ENCODE measurements around the gene TTC32.

Gene TTC32

GRCh38 chr2:19871836-19872235 is 29.9 kb downstream of the TTC32 start:
- no peaks in the 10 kb centered on the region for H3K36me3 ChIP-seq (ENCODE audit: control insufficient read depth in 1 of 2, insufficient read depth in 2 of 2, low read length in 2 of 2)
- H3K27me3 ChIP-seq (ENCODE audit: low read depth, low read length): no peaks in the 10 kb centered on the region
- H3K27ac ChIP-seq (ENCODE audit: low read length): no peak overlapping the region
- H3K4me3 ChIP-seq (ENCODE audit: low read depth in 1 of 2, low read length in 2 of 2): no peak overlapping the region
- H3K4me1 ChIP-seq (ENCODE audit: control insufficient read depth in 1 of 2, insufficient read depth in 2 of 2, low read length in 2 of 2): peaks cover 0 to 5% of the 10 kb centered on the region in 2 donors
- no peaks in the 10 kb centered on the region for H3K9me3 ChIP-seq (ENCODE audit: control insufficient read depth in 1 of 2, low read length in 2 of 2)

- Histone ChIP-seq H3K27me3 (ENCODE audit: low read depth, low read length) (no peaks in the 10 kb centered on the region), H3K27ac (ENCODE audit: low read length) (no peak overlapping the region), H3K4me1 (ENCODE audit: control insufficient read depth in 1 of 2, insufficient read depth in 2 of 2, low read length in 2 of 2) (peaks cover 0 to 5% of the 10 kb centered on the region in 2 donors), H3K36me3 (ENCODE audit: control insufficient read depth in 1 of 2, insufficient read depth in 2 of 2, low read length in 2 of 2) (no peaks in the 10 kb centered on the region), H3K9me3 (ENCODE audit: control insufficient read depth in 1 of 2, low read length in 2 of 2) (no peaks in the 10 kb centered on the region), H3K4me3 (ENCODE audit: low read depth in 1 of 2, low read length in 2 of 2) (no peak overlapping the region)
Observed at GRCh38 chr2:19870792-19871191, 31.0 kb downstream of the TTC32 start.

- peaks cover 0 to 5% of the 10 kb centered on the region in 2 donors for H3K4me1 ChIP-seq (ENCODE audit: control insufficient read depth in 1 of 2, insufficient read depth in 2 of 2, low read length in 2 of 2)
- H3K4me3 ChIP-seq (ENCODE audit: low read depth in 1 of 2, low read length in 2 of 2): peak overlapping the region; percentile 44 to 72
- no peaks in the 10 kb centered on the region for H3K36me3 ChIP-seq (ENCODE audit: control insufficient read depth in 1 of 2, insufficient read depth in 2 of 2, low read length in 2 of 2)
- no peaks in the 10 kb centered on the region for H3K27me3 ChIP-seq (ENCODE audit: low read depth, low read length)
- no peak overlapping the region for H3K27ac ChIP-seq (ENCODE audit: low read length)
- H3K9me3 ChIP-seq (ENCODE audit: control insufficient read depth in 1 of 2, low read length in 2 of 2): no peaks in the 10 kb centered on the region
Observed at GRCh38 chr2:19868701-19869580, 32.8 kb downstream of the TTC32 start.

GRCh38 chr2:19868224-19868623 is 33.6 kb downstream of the TTC32 start:
- Histone ChIP-seq H3K9me3 (ENCODE audit: control insufficient read depth in 1 of 2, low read length in 2 of 2) (no peaks in the 10 kb centered on the region), H3K4me3 (ENCODE audit: low read depth in 1 of 2, low read length in 2 of 2) (peak overlapping the region; percentile 44 to 72), H3K27me3 (ENCODE audit: low read depth, low read length) (no peaks in the 10 kb centered on the region), H3K27ac (ENCODE audit: low read length) (no peak overlapping the region), H3K36me3 (ENCODE audit: control insufficient read depth in 1 of 2, insufficient read depth in 2 of 2, low read length in 2 of 2) (no peaks in the 10 kb centered on the region), H3K4me1 (ENCODE audit: control insufficient read depth in 1 of 2, insufficient read depth in 2 of 2, low read length in 2 of 2) (peaks cover 3 to 11% of the 10 kb centered on the region in 2 donors)

GRCh38 chr2:19866771-19867170 is 35.0 kb downstream of the TTC32 start:
- no peaks in the 10 kb centered on the region for H3K27me3 ChIP-seq (ENCODE audit: low read depth, low read length)
- H3K4me1 ChIP-seq (ENCODE audit: control insufficient read depth in 1 of 2, insufficient read depth in 2 of 2, low read length in 2 of 2): peaks cover 3 to 11% of the 10 kb centered on the region in 2 donors
- H3K36me3 ChIP-seq (ENCODE audit: control insufficient read depth in 1 of 2, insufficient read depth in 2 of 2, low read length in 2 of 2): no peaks in the 10 kb centered on the region
- no peak overlapping the region for H3K27ac ChIP-seq (ENCODE audit: low read length)
- H3K9me3 ChIP-seq (ENCODE audit: control insufficient read depth in 1 of 2, low read length in 2 of 2): no peaks in the 10 kb centered on the region
- no peak overlapping the region for H3K4me3 ChIP-seq (ENCODE audit: low read depth in 1 of 2, low read length in 2 of 2)

GRCh38 chr2:19865151-19865550 is 36.6 kb downstream of the TTC32 start:
- H3K4me3 ChIP-seq (ENCODE audit: low read depth in 1 of 2, low read length in 2 of 2): no peak overlapping the region
- peaks cover 3 to 11% of the 10 kb centered on the region in 2 donors for H3K4me1 ChIP-seq (ENCODE audit: control insufficient read depth in 1 of 2, insufficient read depth in 2 of 2, low read length in 2 of 2)

GRCh38 chr2:19864381-19864780 is 37.4 kb downstream of the TTC32 start:
- H3K36me3 ChIP-seq (ENCODE audit: control insufficient read depth in 1 of 2, insufficient read depth in 2 of 2, low read length in 2 of 2): no peaks in the 10 kb centered on the region
- H3K27ac ChIP-seq (ENCODE audit: low read length): no peak overlapping the region
- no peak overlapping the region for H3K4me3 ChIP-seq (ENCODE audit: low read depth in 1 of 2, low read length in 2 of 2)
- H3K4me1 ChIP-seq (ENCODE audit: control insufficient read depth in 1 of 2, insufficient read depth in 2 of 2, low read length in 2 of 2): peaks cover 3 to 11% of the 10 kb centered on the region in 2 donors
- no peaks in the 10 kb centered on the region for H3K9me3 ChIP-seq (ENCODE audit: control insufficient read depth in 1 of 2, low read length in 2 of 2)
- H3K27me3 ChIP-seq (ENCODE audit: low read depth, low read length): no peaks in the 10 kb centered on the region

More at GRCh38 chr2:19865151-19865550, 36.6 kb downstream of the TTC32 start:
- Histone ChIP-seq H3K9me3 (ENCODE audit: control insufficient read depth in 1 of 2, low read length in 2 of 2) (no peaks in the 10 kb centered on the region), H3K36me3 (ENCODE audit: control insufficient read depth in 1 of 2, insufficient read depth in 2 of 2, low read length in 2 of 2) (no peaks in the 10 kb centered on the region), H3K27ac (ENCODE audit: low read length) (no peak overlapping the region), H3K27me3 (ENCODE audit: low read depth, low read length) (no peaks in the 10 kb centered on the region)

- H3K27ac ChIP-seq (ENCODE audit: low read length): no peak overlapping the region
- H3K27me3 ChIP-seq (ENCODE audit: low read depth, low read length): no peaks in the 10 kb centered on the region
- peak overlapping the region in 1 of 2 donors; percentile 21 for H3K4me3 ChIP-seq (ENCODE audit: low read depth in 1 of 2, low read length in 2 of 2)
- H3K9me3 ChIP-seq (ENCODE audit: control insufficient read depth in 1 of 2, low read length in 2 of 2): no peaks in the 10 kb centered on the region
- H3K36me3 ChIP-seq (ENCODE audit: control insufficient read depth in 1 of 2, insufficient read depth in 2 of 2, low read length in 2 of 2): no peaks in the 10 kb centered on the region
- H3K4me1 ChIP-seq (ENCODE audit: control insufficient read depth in 1 of 2, insufficient read depth in 2 of 2, low read length in 2 of 2): peaks cover 3 to 11% of the 10 kb centered on the region in 2 donors
Observed at GRCh38 chr2:19863303-19864041, 38.3 kb downstream of the TTC32 start.

- no peak overlapping the region for H3K4me3 ChIP-seq (ENCODE audit: low read depth in 1 of 2, low read length in 2 of 2)
- H3K27me3 ChIP-seq (ENCODE audit: low read depth, low read length): no peaks in the 10 kb centered on the region
- no peak overlapping the region for H3K27ac ChIP-seq (ENCODE audit: low read length)
- H3K9me3 ChIP-seq (ENCODE audit: control insufficient read depth in 1 of 2, low read length in 2 of 2): no peaks in the 10 kb centered on the region
- no peaks in the 10 kb centered on the region for H3K36me3 ChIP-seq (ENCODE audit: control insufficient read depth in 1 of 2, insufficient read depth in 2 of 2, low read length in 2 of 2)
- H3K4me1 ChIP-seq (ENCODE audit: control insufficient read depth in 1 of 2, insufficient read depth in 2 of 2, low read length in 2 of 2): peaks cover 3 to 6% of the 10 kb centered on the region in 2 donors
Observed at GRCh38 chr2:19861813-19862212, 40.0 kb downstream of the TTC32 start.

- Histone ChIP-seq H3K27me3 (ENCODE audit: low read depth, low read length) (no peaks in the 10 kb centered on the region), H3K36me3 (ENCODE audit: control insufficient read depth in 1 of 2, insufficient read depth in 2 of 2, low read length in 2 of 2) (no peaks in the 10 kb centered on the region), H3K9me3 (ENCODE audit: control insufficient read depth in 1 of 2, low read length in 2 of 2) (no peaks in the 10 kb centered on the region), H3K4me1 (ENCODE audit: control insufficient read depth in 1 of 2, insufficient read depth in 2 of 2, low read length in 2 of 2) (peaks cover 3 to 6% of the 10 kb centered on the region in 2 donors), H3K27ac (ENCODE audit: low read length) (no peak overlapping the region), H3K4me3 (ENCODE audit: low read depth in 1 of 2, low read length in 2 of 2) (no peak overlapping the region)
Observed at GRCh38 chr2:19860022-19860421, 41.8 kb downstream of the TTC32 start.

- Histone ChIP-seq H3K36me3 (ENCODE audit: control insufficient read depth in 1 of 2, insufficient read depth in 2 of 2, low read length in 2 of 2) (no peaks in the 10 kb centered on the region), H3K4me1 (ENCODE audit: control insufficient read depth in 1 of 2, insufficient read depth in 2 of 2, low read length in 2 of 2) (peaks cover 3 to 6% of the 10 kb centered on the region in 2 donors), H3K9me3 (ENCODE audit: control insufficient read depth in 1 of 2, low read length in 2 of 2) (no peaks in the 10 kb centered on the region), H3K27me3 (ENCODE audit: low read depth, low read length) (no peaks in the 10 kb centered on the region), H3K4me3 (ENCODE audit: low read depth in 1 of 2, low read length in 2 of 2) (no peak overlapping the region), H3K27ac (ENCODE audit: low read length) (no peak overlapping the region)
Observed at GRCh38 chr2:19859565-19859964, 42.2 kb downstream of the TTC32 start.
